Endothelial cell of umbilical vein (primary cell): ENCODE measurements around the gene C2CD3. TPM values are rescaled to one million over a fixed set of nuclear protein-coding genes. Genes with fewer than 3 reads are reported as not detected.

Experiments used
- BruUV-seq: library from RNA; stranded (reverse); fragments of 400-500 nt; replicated peaks from 2 replicates; lab custom pipeline; 2021; lab: Mats Ljungman, UMichigan
- CTCF ChIA-PET: fragments of 300-600, 350-600 bp; sonication (Branson Sonifier 250); formaldehyde crosslinking; loops from one replicate; lab custom pipeline; 2021; ENCODE audit warnings: antibody characterized with exemption, inconsistent platforms; lab: Charles Lee
- POLR2A ChIA-PET: fragments of 300-600, 350-600 bp; sonication (Branson Sonifier 250); formaldehyde crosslinking; loops from one replicate; lab custom pipeline; 2021; ENCODE audit warnings: antibody characterized with exemption, inconsistent platforms; lab: Charles Lee
- DNase-seq: peaks from one replicate; pipeline ENCODE4 v3.0.0-alpha.2; 2011; ENCODE audit warnings: low read depth, low spot score
- FAIRE-seq: peaks from 2 replicates; lab custom pipeline; 2011; peaks lifted over from hg19 to GRCh38; lab: Jason Lieb, UNC
- H2AFZ ChIP-seq: 2 replicates; pipeline ENCODE4 v1.6.0; 2012; ENCODE audit warnings: low read depth, low read length, control low read depth, inconsistent platforms
- H3K27ac ChIP-seq: 2 replicates; pipeline ENCODE4 v1.5.1; 2011; ENCODE audit warnings: low read depth, mild to moderate bottlenecking, control low read depth, low read length, moderate library complexity; ENCODE audit not compliant: insufficient read depth
- H3K27me3 ChIP-seq, 2 experiments: 2 replicates each; pipeline versions ENCODE4 v1.6.0 to v1.6.1; 2011; ENCODE audit warnings: low read length in 2 of 2, mixed read lengths in 1 of 2; ENCODE audit not compliant: control insufficient read depth in 2 of 2, insufficient read depth in 2 of 2
- H3K36me3 ChIP-seq, 2 experiments: 2 replicates in 1 of 2; 3 replicates in 1 of 2; pipeline ENCODE4 v1.5.1; 2011; ENCODE audit warnings: low read length in 2 of 2, mild to moderate bottlenecking in 1 of 2, moderate library complexity in 1 of 2; ENCODE audit not compliant: control insufficient read depth in 2 of 2, insufficient read depth in 2 of 2; ENCODE audit errors: extremely low read depth in 1 of 2
- H3K4me1 ChIP-seq: 3 replicates; pipeline ENCODE4 v1.5.1; 2011; ENCODE audit warnings: mild to moderate bottlenecking, low read length; ENCODE audit not compliant: control insufficient read depth, insufficient read depth; ENCODE audit errors: extremely low read depth
- H3K4me2 ChIP-seq: 2 replicates; pipeline ENCODE4 v1.6.1; 2011; ENCODE audit warnings: low read length, control low read depth, mixed read lengths; ENCODE audit not compliant: insufficient read depth
- H3K4me3 ChIP-seq, 3 experiments: fragments of 200-600 bp in 1 of 3; sonication (generic), shearing (Covaris generic) in 1 of 3; replicated peaks in 1 of 3; 2 replicates each; pipeline ENCODE4 v1.5.1; 2011 to 2016; ENCODE audit warnings: control low read depth in 3 of 3, low read length in 3 of 3, mild to moderate bottlenecking in 2 of 3, inconsistent platforms in 1 of 3, low read depth in 1 of 3, moderate library complexity in 1 of 3; ENCODE audit not compliant: insufficient read depth in 1 of 3
- H3K79me2 ChIP-seq: 2 replicates; pipeline ENCODE4 v1.6.0; 2012; ENCODE audit warnings: low read length, inconsistent platforms; ENCODE audit not compliant: control insufficient read depth, insufficient read depth
- H3K9ac ChIP-seq: replicated peaks from 2 replicates; pipeline ENCODE3; 2011; ENCODE audit warnings: low read length, control low read depth; ENCODE audit not compliant: insufficient read depth; ENCODE audit errors: extremely low read depth
- H3K9me1 ChIP-seq: replicated peaks from 3 replicates; pipeline ENCODE4 v1.6.0; 2011; ENCODE audit warnings: mild to moderate bottlenecking, low read length; ENCODE audit not compliant: control insufficient read depth, insufficient read depth; ENCODE audit errors: extremely low read depth
- H3K9me3 ChIP-seq: replicated peaks from 2 replicates; pipeline ENCODE4 v1.5.1; 2012; ENCODE audit warnings: low read length, inconsistent platforms; ENCODE audit not compliant: control insufficient read depth, insufficient read depth
- H4K20me1 ChIP-seq: replicated peaks from 2 replicates; pipeline ENCODE3; 2011; ENCODE audit warnings: mild to moderate bottlenecking, low read length; ENCODE audit not compliant: control insufficient read depth, insufficient read depth; ENCODE audit errors: extremely low read depth
- CTCF ChIP-seq, 2 donors: IDR thresholded peaks; 1 replicate in 1 of 2; 2 replicates in 1 of 2; pipeline ENCODE4 v1.5.1; 2011; ENCODE audit warnings: low read length in 2 of 2, mild to moderate bottlenecking in 2 of 2, moderate library complexity in 2 of 2, control low read depth in 1 of 2, inconsistent platforms in 1 of 2, low read depth in 1 of 2; ENCODE audit not compliant: insufficient read depth in 1 of 2; ENCODE audit errors: extremely low read depth in 1 of 2
- EZH2 ChIP-seq: IDR thresholded peaks from 2 replicates; pipeline ENCODE4 v1.6.1; 2012; ENCODE audit warnings: borderline replicate concordance, low read depth, mild to moderate bottlenecking, moderate library complexity, low read length, inconsistent platforms; ENCODE audit not compliant: severe bottlenecking
- FOS ChIP-seq: IDR thresholded peaks from 2 replicates; pipeline ENCODE4 v1.6.1; 2011; ENCODE audit warnings: mild to moderate bottlenecking, low read length, moderate library complexity, borderline replicate concordance; ENCODE audit not compliant: insufficient read depth
- GATA2 ChIP-seq: IDR thresholded peaks from 2 replicates; pipeline ENCODE4 v1.7.0; 2011; ENCODE audit warnings: low read depth, mild to moderate bottlenecking, moderate library complexity, mixed read lengths, low read length; ENCODE audit not compliant: insufficient read length, insufficient read depth
- JUN ChIP-seq: IDR thresholded peaks from 2 replicates; pipeline ENCODE4 v1.6.1; 2011; ENCODE audit warnings: borderline replicate concordance, low read depth; ENCODE audit not compliant: insufficient read length, insufficient read depth
- MAX ChIP-seq: IDR thresholded peaks from 2 replicates; pipeline ENCODE4 v1.6.1; 2011; ENCODE audit not compliant: insufficient read depth, insufficient read length
- MYC ChIP-seq: IDR thresholded peaks from one replicate; pipeline ENCODE4 v1.6.1; 2011; ENCODE audit warnings: mild to moderate bottlenecking, low read depth, low read length
- POLR2A ChIP-seq: IDR thresholded peaks from 2 replicates; pipeline ENCODE4 v1.6.1; 2012; ENCODE audit warnings: low read depth, mild to moderate bottlenecking, control low read depth, low read length
- POLR2AphosphoS5 ChIP-seq: IDR thresholded peaks from 2 replicates; pipeline ENCODE4 v1.6.1; 2012; ENCODE audit warnings: low read depth, mild to moderate bottlenecking, control low read depth, low read length, moderate library complexity; ENCODE audit not compliant: insufficient read depth
- dilution Hi-C: fragments of 300-500 bp; cut with MboI; formaldehyde crosslinking; loops from one replicate; pipeline ENCODE4 v1.15.0; 2019; ENCODE audit warnings: low sequenced_read_pairs; ENCODE audit not compliant: extremely low pct_ligation_motif_present
- intact Hi-C: fragments of 100-400 bp; cut with micrococcal nuclease; formaldehyde crosslinking; loops from one replicate; pipeline ENCODE4 v1.10.0; 2022
- polyA plus RNA-seq, 4 experiments: library from polyadenylated mRNA; depleted of rRNA in 3 of 4; stranded (reverse) in 3 of 4; unstranded in 1 of 4; fragments of >200 nt; gene quantifications; 2 replicates each; pipeline versions ENCODE4 v1.2.1 to v1.2.3, GENCODE V29; 2011 to 2012; ENCODE audit warnings: missing spikeins in 1 of 4
- total RNA-seq: library from RNA; stranded (reverse); gene quantifications from 2 replicates; pipeline ENCODE4 v1.2.3, GENCODE V29; 2021

Gene C2CD3
- total and polyA plus RNA-seq, 2 donors (not counting 3 experiments of a cell fraction or from before 2014, with no cell fraction given), result 12.9 to 36.6 TPM

GRCh38 chr11:73983741-73984538 lies 186.9 kb downstream of the C2CD3 start:
- Histone ChIP-seq H3K9ac (peak overlapping the region; percentile 59), H3K36me3 (no peaks in the 10 kb centered on the region), H2AFZ (peak overlapping the region; percentile 86), H3K27ac (peak overlapping the region; percentile 71), H4K20me1 (no peaks in the 10 kb centered on the region), H3K9me3 (no peaks in the 10 kb centered on the region), H3K4me3 (peak overlapping the region in 2 of 3 experiments; percentile 56 to 73), H3K9me1 (no peaks in the 10 kb centered on the region), H3K79me2 (no peaks in the 10 kb centered on the region), H3K4me2 (peak overlapping the region; percentile 65), H3K4me1 (peaks cover 11% of the 10 kb centered on the region), H3K27me3 (no peaks in the 10 kb centered on the region)
- ChIA-PET CTCF (no interaction called here), POLR2A (no interaction called here)
- BruUV-seq, result TSS peak; percentile 75
- DNase-seq, result no peak
- intact Hi-C loops (loop anchor here (2.0 to 5.0 kb wide), 3 partner anchors 19 to 338 kb away; partner anchors contain the start of genes C2CD3 and PPME1), dilution Hi-C loops (no loop called here)
- FAIRE-seq, result no peak
- TF ChIP-seq GATA2 (no peak), CTCF (IDR thresholded peaks at IDR 0.05; ENCODE audit: extremely low read depth in 1 of 2, insufficient read depth in 1 of 2, low read depth in 1 of 2, low read length in 2 of 2) (no peak), MAX (no peak), FOS (no peak), JUN (no peak), POLR2AphosphoS5 (no peak), EZH2 (no peak), POLR2A (no peak), MYC (no peak)
